Uterus (tissue), 2 donors: ENCODE results near the gene FREM1.

Experiments
- POLR2A ChIP-seq, 2 donors: fragments of 450-650 bp; IDR thresholded peaks; one replicate each; pipeline ENCODE4 v1.6.1; 2016; ENCODE audit warnings: antibody characterized with exemption in 2 of 2, mild to moderate bottlenecking in 1 of 2, moderate library complexity in 1 of 2
- TF ChIP-seq, protein P1 (sequence below), 4 experiments: fragments of 200-600 bp in 2 of 4; fragments of 450-650 bp in 2 of 4; sonication (generic) in 2 of 4; IDR thresholded peaks; one replicate each; pipeline ENCODE4 v1.5.1; 2016 to 2019; ENCODE audit warnings: antibody characterized with exemption in 4 of 4, mild to moderate bottlenecking in 2 of 4, moderate library complexity in 1 of 4

DNA sequence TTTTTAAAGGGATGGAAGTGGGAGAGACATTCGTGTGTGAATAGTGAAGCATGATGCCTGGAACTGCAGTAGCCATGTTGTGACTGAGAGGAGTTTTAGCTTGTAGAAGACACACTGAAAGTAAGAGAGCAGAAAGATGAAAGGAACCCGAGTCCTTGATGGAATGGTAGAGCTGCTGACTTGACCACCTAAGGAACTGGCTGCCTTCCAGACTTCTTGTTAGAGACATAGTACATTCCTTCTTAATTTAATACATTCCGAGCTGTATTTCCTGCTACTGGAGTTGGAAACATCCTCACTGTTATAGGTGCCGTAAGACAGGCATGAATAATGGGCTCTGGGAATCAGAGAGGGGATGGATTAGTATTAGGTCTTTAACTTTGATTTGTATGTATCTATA is 195.1 kb downstream of the FREM1 start:
- TF ChIP-seq, protein P1, sequence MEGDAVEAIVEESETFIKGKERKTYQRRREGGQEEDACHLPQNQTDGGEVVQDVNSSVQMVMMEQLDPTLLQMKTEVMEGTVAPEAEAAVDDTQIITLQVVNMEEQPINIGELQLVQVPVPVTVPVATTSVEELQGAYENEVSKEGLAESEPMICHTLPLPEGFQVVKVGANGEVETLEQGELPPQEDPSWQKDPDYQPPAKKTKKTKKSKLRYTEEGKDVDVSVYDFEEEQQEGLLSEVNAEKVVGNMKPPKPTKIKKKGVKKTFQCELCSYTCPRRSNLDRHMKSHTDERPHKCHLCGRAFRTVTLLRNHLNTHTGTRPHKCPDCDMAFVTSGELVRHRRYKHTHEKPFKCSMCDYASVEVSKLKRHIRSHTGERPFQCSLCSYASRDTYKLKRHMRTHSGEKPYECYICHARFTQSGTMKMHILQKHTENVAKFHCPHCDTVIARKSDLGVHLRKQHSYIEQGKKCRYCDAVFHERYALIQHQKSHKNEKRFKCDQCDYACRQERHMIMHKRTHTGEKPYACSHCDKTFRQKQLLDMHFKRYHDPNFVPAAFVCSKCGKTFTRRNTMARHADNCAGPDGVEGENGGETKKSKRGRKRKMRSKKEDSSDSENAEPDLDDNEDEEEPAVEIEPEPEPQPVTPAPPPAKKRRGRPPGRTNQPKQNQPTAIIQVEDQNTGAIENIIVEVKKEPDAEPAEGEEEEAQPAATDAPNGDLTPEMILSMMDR (IDR thresholded peaks at IDR 0.05): no peak
- TF ChIP-seq POLR2A (IDR thresholded peaks at IDR 0.05): no peak
